Measurements from ENCODE around the gene SLAMF6. TPM values are rescaled to one million over a fixed set of nuclear protein-coding genes. Genes with fewer than 3 reads are reported as not detected.
A peak's percentile ranks its signal among the peaks of the same experiment; 100 is the strongest.

The SLAMF6 gene
- 10 to 100 TPM; 66.7 to 88.2 (median 68.1) TPM for total RNA-seq
- 114 TPM for total RNA-seq (2013)

GRCh38 chr1:160522622-160523345 is at the start of gene SLAMF6:
SLAMF6 (minus strand) TSS chr1:160523255; CDS start chr1:160523192, 63 bp downstream.
- peaks cover 54 to 63% of the 10 kb centered on the region in 2 donors for H3K4me1 Mint-ChIP-seq
- Histone ChIP-seq H3K27ac (ENCODE audit: low read length) (peak within 1 kb of the TSS; percentile 90), H3K36me3 (ENCODE audit: control insufficient read depth, insufficient read depth, low read length) (no peaks in the 10 kb centered on the region), H3K4me3 (ENCODE audit: low read length) (peak within 1 kb of the TSS; percentile 82), H3K9me3 (ENCODE audit: control insufficient read depth, insufficient read depth, low read length) (no peaks in the 10 kb centered on the region), H3K27me3 (ENCODE audit: control insufficient read depth, insufficient read depth, low read length) (no peaks in the 10 kb centered on the region), H3K4me1 (ENCODE audit: control insufficient read depth, insufficient read depth, low read length) (peaks cover 12% of the 10 kb centered on the region)
- intact Hi-C loops (cut with micrococcal nuclease), result loop anchor here (1.0 kb wide), 1 partner anchor 18 kb away; no protein-coding TSS in a partner anchor
- peak within 1 kb of the TSS; percentile 93 to 96 for H3K27ac Mint-ChIP-seq
- no peaks in the 10 kb centered on the region for H3K9me3 Mint-ChIP-seq
- H3K4me3 Mint-ChIP-seq, result peak within 1 kb of the TSS; percentile 93
- H3K36me3 Mint-ChIP-seq, result no peaks in the 10 kb centered on the region
- TF ChIP-seq, protein P1, sequence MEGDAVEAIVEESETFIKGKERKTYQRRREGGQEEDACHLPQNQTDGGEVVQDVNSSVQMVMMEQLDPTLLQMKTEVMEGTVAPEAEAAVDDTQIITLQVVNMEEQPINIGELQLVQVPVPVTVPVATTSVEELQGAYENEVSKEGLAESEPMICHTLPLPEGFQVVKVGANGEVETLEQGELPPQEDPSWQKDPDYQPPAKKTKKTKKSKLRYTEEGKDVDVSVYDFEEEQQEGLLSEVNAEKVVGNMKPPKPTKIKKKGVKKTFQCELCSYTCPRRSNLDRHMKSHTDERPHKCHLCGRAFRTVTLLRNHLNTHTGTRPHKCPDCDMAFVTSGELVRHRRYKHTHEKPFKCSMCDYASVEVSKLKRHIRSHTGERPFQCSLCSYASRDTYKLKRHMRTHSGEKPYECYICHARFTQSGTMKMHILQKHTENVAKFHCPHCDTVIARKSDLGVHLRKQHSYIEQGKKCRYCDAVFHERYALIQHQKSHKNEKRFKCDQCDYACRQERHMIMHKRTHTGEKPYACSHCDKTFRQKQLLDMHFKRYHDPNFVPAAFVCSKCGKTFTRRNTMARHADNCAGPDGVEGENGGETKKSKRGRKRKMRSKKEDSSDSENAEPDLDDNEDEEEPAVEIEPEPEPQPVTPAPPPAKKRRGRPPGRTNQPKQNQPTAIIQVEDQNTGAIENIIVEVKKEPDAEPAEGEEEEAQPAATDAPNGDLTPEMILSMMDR (IDR thresholded peaks at IDR 0.05), result no peak
- DNase-seq (peak in 1 of 2 donors; percentile 69), ATAC-seq (peak; percentile 38 to 65 (median 62))
- 9% methylated on average over 9 of the region's 11 CpGs for WGBS (ENCODE audit: insufficient coverage)
- no peaks in the 10 kb centered on the region for H3K27me3 Mint-ChIP-seq (ENCODE audit: low read depth in 2 of 2)

DNA sequence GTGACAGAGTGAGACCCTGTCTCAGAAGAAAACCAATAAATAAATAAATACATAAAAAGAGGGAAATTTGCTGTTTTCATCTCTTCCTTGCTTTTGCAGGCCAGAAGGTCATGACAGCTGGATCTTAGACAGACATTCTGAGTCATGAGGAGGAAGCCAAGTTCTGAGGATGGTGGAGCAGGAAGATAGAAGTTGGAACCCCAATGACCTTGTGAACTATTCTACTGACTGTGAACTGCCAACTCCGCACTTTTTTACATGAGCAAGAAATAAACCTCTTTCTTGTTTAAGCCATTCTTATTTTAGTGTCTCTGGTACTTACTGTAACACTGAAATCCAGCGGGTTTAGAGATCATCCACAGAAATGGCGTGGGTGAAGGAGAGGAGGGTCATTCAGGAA is 47.8 kb upstream of the SLAMF6 start:
- Mint-ChIP-seq H3K9me3 (no peaks in the 10 kb centered on the region), H3K27me3 (ENCODE audit: low read depth in 2 of 2) (no peaks in the 10 kb centered on the region), H3K4me3 (no peak overlapping the region), H3K4me1 (peaks cover 34 to 47% of the 10 kb centered on the region in 2 donors), H3K27ac (no peak overlapping the region), H3K36me3 (no peaks in the 10 kb centered on the region)
- intact Hi-C loops (cut with micrococcal nuclease), result no loop called here
- Histone ChIP-seq H3K4me3 (ENCODE audit: low read length) (no peak overlapping the region), H3K27ac (ENCODE audit: low read length) (no peak overlapping the region), H3K9me3 (ENCODE audit: control insufficient read depth, insufficient read depth, low read length) (no peaks in the 10 kb centered on the region), H3K36me3 (ENCODE audit: control insufficient read depth, insufficient read depth, low read length) (no peaks in the 10 kb centered on the region), H3K4me1 (ENCODE audit: control insufficient read depth, insufficient read depth, low read length) (peaks cover 30% of the 10 kb centered on the region), H3K27me3 (ENCODE audit: control insufficient read depth, insufficient read depth, low read length) (no peaks in the 10 kb centered on the region)
- DNase-seq, result no peak
- TF ChIP-seq, protein P1 (IDR thresholded peaks at IDR 0.05), result no peak
- 94% methylated on average over 3 of the region's 3 CpGs for WGBS (ENCODE audit: insufficient coverage)
- ATAC-seq, result no peak

GRCh38 chr1:160569806-160570205 is 46.8 kb upstream of the SLAMF6 start:
- WGBS (ENCODE audit: insufficient coverage), result 81% methylated on average over 2 of the region's 2 CpGs
- H3K27me3 Mint-ChIP-seq (ENCODE audit: low read depth in 2 of 2), result no peaks in the 10 kb centered on the region

More at GRCh38 chr1:160569806-160570205, 46.8 kb upstream of the SLAMF6 start:
- DNase-seq (no peak), ATAC-seq (no peak)
- peaks cover 23% of the 10 kb centered on the region for H3K4me1 ChIP-seq (ENCODE audit: control insufficient read depth, insufficient read depth, low read length)
- H3K4me3 ChIP-seq (ENCODE audit: low read length), result no peak overlapping the region
- intact Hi-C loops (cut with micrococcal nuclease), result loop anchor here (10.0 kb wide), 1 partner anchor 55 kb away; no protein-coding TSS in a partner anchor
- H3K27me3 ChIP-seq (ENCODE audit: control insufficient read depth, insufficient read depth, low read length), result no peaks in the 10 kb centered on the region
- H3K36me3 ChIP-seq (ENCODE audit: control insufficient read depth, insufficient read depth, low read length), result no peaks in the 10 kb centered on the region
- H3K9me3 ChIP-seq (ENCODE audit: control insufficient read depth, insufficient read depth, low read length), result no peaks in the 10 kb centered on the region
- Mint-ChIP-seq H3K4me1 (peaks cover 33 to 49% of the 10 kb centered on the region in 2 donors), H3K27ac (peak overlapping the region in 1 of 2 donors; percentile 15), H3K4me3 (no peak overlapping the region), H3K36me3 (no peaks in the 10 kb centered on the region), H3K9me3 (no peaks in the 10 kb centered on the region)
- H3K27ac ChIP-seq (ENCODE audit: low read length), result no peak overlapping the region
- TF ChIP-seq, protein P1 (IDR thresholded peaks at IDR 0.05), result no peak

All from natural killer cell (primary cell).